HEK293T (cell line): ENCODE results near the gene CDKN3.
"Not testable (repeated sequence)": the region's sequence is repeated elsewhere in the genome, so short reads cannot be mapped to it uniquely, and the experiment has no call there.

ENCODE experiments used
- CTCF ChIA-PET: fragments of 350-600 bp; formaldehyde crosslinking; extraction: SDS; loops from one replicate; lab custom pipeline; 2021; ENCODE audit warnings: antibody characterized with exemption, inconsistent platforms; lab: Yijun Ruan, JAX
- POLR2A ChIA-PET: fragments of 350-600 bp; formaldehyde crosslinking; extraction: SDS; loops from one replicate; lab custom pipeline; 2020; ENCODE audit warnings: antibody characterized with exemption, inconsistent platforms; lab: Yijun Ruan, JAX
- DNase-seq: peaks from one replicate; pipeline ENCODE4 v3.0.0; 2012; ENCODE audit warnings: mixed read lengths; ENCODE audit errors: extremely low spot score
- ARNT ChIP-seq: fragments of 450-650 bp; IDR thresholded peaks from 2 replicates; pipeline ENCODE4 v1.6.1; 2017; ENCODE audit warnings: mild to moderate bottlenecking
- BHLHE40 ChIP-seq: fragments of 450-650 bp; IDR thresholded peaks from 2 replicates; pipeline ENCODE4 v1.6.1; 2016; ENCODE audit warnings: mild to moderate bottlenecking, moderate library complexity, borderline replicate concordance
- CTBP1 ChIP-seq: fragments of 450-650 bp; IDR thresholded peaks from 2 replicates; pipeline ENCODE4 v1.6.1; 2016; ENCODE audit warnings: borderline replicate concordance
- ELF4 ChIP-seq: fragments of 450-650 bp; IDR thresholded peaks from 2 replicates; pipeline ENCODE4 v1.6.1; 2017; ENCODE audit warnings: antibody characterized with exemption
- FOXA1 ChIP-seq: fragments of 450-650 bp; IDR thresholded peaks from 2 replicates; pipeline ENCODE4 v1.6.1; 2016; ENCODE audit warnings: mild to moderate bottlenecking
- FOXK2 ChIP-seq: fragments of 450-650 bp; IDR thresholded peaks from 2 replicates; pipeline ENCODE4 v1.6.1; 2016; ENCODE audit warnings: mild to moderate bottlenecking
- FOXM1 ChIP-seq: fragments of 450-650 bp; IDR thresholded peaks from 2 replicates; pipeline ENCODE4 v1.6.1; 2017; ENCODE audit warnings: mild to moderate bottlenecking, borderline replicate concordance
- HDGF ChIP-seq: fragments of 450-650 bp; IDR thresholded peaks from 2 replicates; pipeline ENCODE4 v1.6.1; 2017; ENCODE audit warnings: antibody characterized with exemption, borderline replicate concordance
- L3MBTL2 ChIP-seq: fragments of 450-650 bp; conservative IDR thresholded peaks from 2 replicates; pipeline ENCODE4 v1.6.1; 2016; ENCODE audit warnings: mild to moderate bottlenecking
- LEF1 ChIP-seq: fragments of 450-650 bp; IDR thresholded peaks from 2 replicates; pipeline ENCODE4 v1.6.1; 2017; ENCODE audit warnings: mild to moderate bottlenecking, borderline replicate concordance
- NFRKB ChIP-seq: fragments of 450-650 bp; IDR thresholded peaks from 2 replicates; pipeline ENCODE4 v1.6.1; 2016; ENCODE audit warnings: mild to moderate bottlenecking, moderate library complexity
- PKNOX1 ChIP-seq: fragments of 450-650 bp; IDR thresholded peaks from 2 replicates; pipeline ENCODE4 v1.6.1; 2016
- SP1 ChIP-seq: fragments of 450-650 bp; IDR thresholded peaks from 2 replicates; pipeline ENCODE4 v1.6.1; 2017
- SUZ12 ChIP-seq: fragments of 450-650 bp; IDR thresholded peaks from 2 replicates; pipeline ENCODE4 v1.6.1; 2016; ENCODE audit warnings: mild to moderate bottlenecking
- TARDBP ChIP-seq: fragments of 450-650 bp; IDR thresholded peaks from 2 replicates; pipeline ENCODE4 v1.6.1; 2016
- ZNF384 ChIP-seq: fragments of 450-650 bp; IDR thresholded peaks from 2 replicates; pipeline ENCODE4 v1.6.1; 2016

CDKN3 gene

GRCh38 chr14:54451961-54452360, 55.2 kb downstream of the CDKN3 start:
- ChIA-PET CTCF (no interaction called here), POLR2A (no interaction called here)
- TF ChIP-seq FOXM1 (no peak), BHLHE40 (no peak), ZNF384 (no peak), PKNOX1 (no peak), LEF1 (no peak), TARDBP (no peak)
- no peak for DNase-seq

GRCh38 chr14:54453252-54453651, 56.4 kb downstream of the CDKN3 start:
- CTCF ChIA-PET: interaction anchor here (0.6 kb wide), 1 partner anchor 606 kb away, joined by 3 read pairs; no protein-coding TSS in a partner anchor
- POLR2A ChIA-PET: no interaction called here
- TF ChIP-seq BHLHE40: no peak
- no peak for TF ChIP-seq SP1
- TF ChIP-seq SUZ12: no peak
- TF ChIP-seq ARNT: no peak
- no peak for TF ChIP-seq CTBP1
- no peak for TF ChIP-seq TARDBP
- no peak for TF ChIP-seq NFRKB
- no peak for TF ChIP-seq L3MBTL2
- no peak for TF ChIP-seq FOXA1
- no peak for TF ChIP-seq FOXM1
- TF ChIP-seq PKNOX1: no peak
- no peak for TF ChIP-seq LEF1
- no peak for TF ChIP-seq HDGF
- no peak for TF ChIP-seq ELF4
- no peak for TF ChIP-seq FOXK2
- TF ChIP-seq ZNF384: no peak

GRCh38 chr14:54453990-54454389, 57.2 kb downstream of the CDKN3 start:
- CTCF ChIA-PET: interaction anchor here (0.6 kb wide), 1 partner anchor 605 kb away, joined by 3 read pairs; no protein-coding TSS in a partner anchor
- DNase-seq, POLR2A ChIA-PET: not testable (repeated sequence)

More at GRCh38 chr14:54453252-54453651, 56.4 kb downstream of the CDKN3 start:
- DNase-seq: no peak

GRCh38 chr14:54455363-54455762, 58.6 kb downstream of the CDKN3 start:
- DNase-seq: no peak
- ChIA-PET CTCF (interaction anchor here (0.6 kb wide), 1 partner anchor 928 kb away, joined by 5 read pairs; no protein-coding TSS in a partner anchor), POLR2A (interaction anchor here (0.8 kb wide), 1 partner anchor 33 kb away, joined by 3 read pairs; no protein-coding TSS in a partner anchor)
- no peak for TF ChIP-seq L3MBTL2
- no peak for TF ChIP-seq FOXM1
- no peak for TF ChIP-seq LEF1
- no peak for TF ChIP-seq ZNF384
- no peak for TF ChIP-seq SUZ12
- TF ChIP-seq ARNT: no peak
- TF ChIP-seq HDGF: no peak
- TF ChIP-seq NFRKB: no peak
- TF ChIP-seq CTBP1: no peak
- no peak for TF ChIP-seq PKNOX1
- no peak for TF ChIP-seq BHLHE40
- TF ChIP-seq SP1: no peak
- TF ChIP-seq FOXA1: no peak

- CTCF ChIA-PET, DNase-seq, POLR2A ChIA-PET: not testable (repeated sequence)
Measured at GRCh38 chr14:54456820-54457608, 60.2 kb downstream of the CDKN3 start.

- TF ChIP-seq LEF1 (no peak), FOXM1 (no peak), FOXA1 (no peak), L3MBTL2 (no peak), FOXK2 (no peak), ZNF384 (no peak), CTBP1 (no peak), SUZ12 (no peak), PKNOX1 (no peak), TARDBP (no peak), ELF4 (no peak), SP1 (no peak), ARNT (no peak), NFRKB (no peak), BHLHE40 (no peak), HDGF (no peak)
- no peak for DNase-seq
- POLR2A ChIA-PET: no interaction called here
- CTCF ChIA-PET: no interaction called here
Measured at GRCh38 chr14:54457609-54457996, 60.8 kb downstream of the CDKN3 start.

GRCh38 chr14:54458536-54458935, 61.7 kb downstream of the CDKN3 start:
- DNase-seq, CTCF ChIA-PET, POLR2A ChIA-PET: not testable (repeated sequence)
